SK-N-SH (cell line): ENCODE measurements around the gene PLD3. TPM values are rescaled to one million over a fixed set of nuclear protein-coding genes. Genes with fewer than 3 reads are reported as not detected.

Experiments
- CTCF ChIA-PET: fragments of 300-600, 350-600 bp; formaldehyde crosslinking; extraction: SDS; loops from one replicate; lab custom pipeline; 2021; lab: Yijun Ruan, JAX
- POLR2A ChIA-PET: fragments of 350-600 bp; sonication (Branson Sonifier 250); formaldehyde crosslinking; extraction: SDS; loops from one replicate; lab custom pipeline; 2020; ENCODE audit warnings: antibody characterized with exemption, inconsistent platforms; lab: Yijun Ruan, JAX
- DNase-seq: peaks from one replicate; pipeline ENCODE4 v3.0.0; 2012
- H2AFZ ChIP-seq: fragments of 200-600 bp; sonication (generic); 2 replicates; pipeline ENCODE4 v1.8.1; 2016; ENCODE audit warnings: antibody characterized with exemption, mild to moderate bottlenecking, low read depth
- H3F3A ChIP-seq: fragments of 200-600 bp; sonication (generic); replicated peaks from 2 replicates; pipeline ENCODE3; 2016; ENCODE audit warnings: antibody characterized with exemption, mild to moderate bottlenecking; ENCODE audit not compliant: insufficient read depth
- H3K27ac ChIP-seq, 2 experiments: fragments of 200-500 bp in 1 of 2; fragments of 200-600 bp in 1 of 2; sonication (Bioruptor generic) in 1 of 2; sonication (generic), shearing (Covaris generic) in 1 of 2; 2 replicates each; pipeline versions ENCODE4 v1.5.1 to v1.6.1; 2014 to 2016; ENCODE audit warnings: low read depth in 2 of 2, inconsistent platforms in 1 of 2, low read length in 1 of 2, mild to moderate bottlenecking in 1 of 2, mixed read lengths in 1 of 2
- H3K27me3 ChIP-seq: fragments of 200-600 bp; sonication (generic), shearing (Covaris generic); 2 replicates; pipeline ENCODE4 v1.6.1; 2016; ENCODE audit warnings: mixed run types; ENCODE audit not compliant: insufficient read depth
- H3K36me3 ChIP-seq, 2 experiments: fragments of 200-500 bp in 1 of 2; fragments of 200-600 bp in 1 of 2; sonication (Bioruptor generic) in 1 of 2; sonication (generic) in 1 of 2; replicated peaks in 1 of 2; 2 replicates each; pipeline versions ENCODE3 to v1.5.1; 2014 to 2016; ENCODE audit warnings: low read length in 1 of 2, mild to moderate bottlenecking in 1 of 2; ENCODE audit not compliant: insufficient read depth in 2 of 2, control insufficient read depth in 1 of 2
- H3K4me1 ChIP-seq, 2 experiments: fragments of 200-500 bp in 1 of 2; fragments of 200-600 bp in 1 of 2; sonication (Bioruptor generic) in 1 of 2; sonication (generic), shearing (Covaris generic) in 1 of 2; 2 replicates each; pipeline versions ENCODE4 v1.5.1 to v1.6.1; 2014 to 2016; ENCODE audit warnings: low read depth in 1 of 2, low read length in 1 of 2, mixed run types in 1 of 2; ENCODE audit not compliant: insufficient read depth in 2 of 2, control insufficient read depth in 1 of 2
- H3K4me2 ChIP-seq: fragments of 200-600 bp; sonication (generic), shearing (Covaris generic); 2 replicates; pipeline ENCODE4 v1.6.1; 2017; ENCODE audit warnings: mixed run types
- H3K4me3 ChIP-seq, 2 experiments: fragments of 200-500 bp in 1 of 2; fragments of 200-600 bp in 1 of 2; sonication (Bioruptor generic) in 1 of 2; sonication (generic), shearing (Covaris generic) in 1 of 2; 2 replicates each; pipeline versions ENCODE4 v1.5.1 to v1.8.1; 2014 to 2016; ENCODE audit warnings: low read depth in 2 of 2, inconsistent platforms in 1 of 2, low read length in 1 of 2, mild to moderate bottlenecking in 1 of 2, mixed read lengths in 1 of 2, moderate library complexity in 1 of 2
- H3K79me2 ChIP-seq: fragments of 200-600 bp; sonication (generic); 2 replicates; pipeline ENCODE4 v1.8.1; 2017; ENCODE audit warnings: mild to moderate bottlenecking; ENCODE audit not compliant: insufficient read depth
- H3K9ac ChIP-seq: fragments of 200-600 bp; sonication (generic); 2 replicates; pipeline ENCODE4 v1.6.1; 2017; ENCODE audit warnings: mixed run types
- H3K9me2 ChIP-seq: fragments of 200-600 bp; sonication (generic); 2 replicates; pipeline ENCODE4 v1.6.1; 2017; ENCODE audit warnings: mixed run types
- H3K9me3 ChIP-seq: fragments of 200-600 bp; sonication (generic); 2 replicates; pipeline ENCODE4 v1.6.1; 2017; ENCODE audit warnings: mixed run types, mild to moderate bottlenecking, moderate library complexity
- H4K20me1 ChIP-seq: fragments of 200-600 bp; sonication (generic); 2 replicates; pipeline ENCODE4 v1.6.1; 2017; ENCODE audit warnings: mild to moderate bottlenecking, mixed run types; ENCODE audit not compliant: insufficient read depth
- EP300 ChIP-seq, 2 experiments: IDR thresholded peaks; 2 replicates each; pipeline versions ENCODE4 v1.4.0 to v1.6.1; 2012; ENCODE audit warnings: borderline replicate concordance in 1 of 2, low read depth in 1 of 2, low read length in 1 of 2
- EZH2phosphoT487 ChIP-seq: fragments of 200-600 bp; sonication (generic); IDR thresholded peaks from 2 replicates; pipeline ENCODE4 v1.6.1; 2017; ENCODE audit warnings: low read depth, mixed run types, mild to moderate bottlenecking, antibody characterized with exemption, moderate library complexity, borderline replicate concordance
- FOSL2 ChIP-seq: IDR thresholded peaks from 2 replicates; pipeline ENCODE4 v1.4.0; 2012; ENCODE audit warnings: low read depth, mild to moderate bottlenecking, moderate library complexity, borderline replicate concordance
- FOXM1 ChIP-seq: IDR thresholded peaks from 2 replicates; pipeline ENCODE4 v1.4.0; 2012; ENCODE audit warnings: low read depth, mild to moderate bottlenecking
- GATA2 ChIP-seq: sonication (generic); formaldehyde crosslinking; IDR thresholded peaks from 2 replicates; pipeline ENCODE4 v1.5.0; 2020; ENCODE audit warnings: mild to moderate bottlenecking, missing genetic modification reagents
- JUND ChIP-seq: IDR thresholded peaks from 2 replicates; pipeline ENCODE4 v1.4.0; 2012
- MEF2A ChIP-seq: IDR thresholded peaks from 2 replicates; pipeline ENCODE4 v1.4.0; 2012; ENCODE audit warnings: low read depth, borderline replicate concordance
- NRF1 ChIP-seq: IDR thresholded peaks from 2 replicates; pipeline ENCODE4 v1.6.1; 2012; ENCODE audit warnings: low read depth, mild to moderate bottlenecking, low read length
- POLR2AphosphoS5 ChIP-seq: IDR thresholded peaks from 2 replicates; pipeline ENCODE4 v1.6.1; 2012; ENCODE audit warnings: low read depth, low read length
- REST ChIP-seq: IDR thresholded peaks from 2 replicates; pipeline ENCODE4 v1.6.1; 2012; ENCODE audit warnings: mild to moderate bottlenecking, low read depth, low read length, moderate library complexity
- RFX5 ChIP-seq: IDR thresholded peaks from 2 replicates; pipeline ENCODE4 v1.6.1; 2012; ENCODE audit warnings: mild to moderate bottlenecking, improper control_type of control experiment, low read length
- SMC3 ChIP-seq: IDR thresholded peaks from 2 replicates; pipeline ENCODE4 v1.6.1; 2012; ENCODE audit warnings: low read depth, low read length, improper control_type of control experiment
- TCF12 ChIP-seq: IDR thresholded peaks from 2 replicates; pipeline ENCODE4 v1.4.0; 2012
- TEAD4 ChIP-seq: IDR thresholded peaks from 2 replicates; pipeline ENCODE4 v1.4.0; 2012; ENCODE audit warnings: mild to moderate bottlenecking, borderline replicate concordance; ENCODE audit not compliant: insufficient read depth
- YY1 ChIP-seq: IDR thresholded peaks from 2 replicates; pipeline ENCODE4 v1.4.0; 2012; ENCODE audit warnings: low read depth, mild to moderate bottlenecking
- WGBS: methylation state at CpG from one replicate; pipeline ENCODE4 v1.1.6; 2017; ENCODE audit warnings: low lambda C conversion rate; 5-methylcytosine and 5-hydroxymethylcytosine counted together
- polyA plus RNA-seq, 3 experiments: library from polyadenylated mRNA; depleted of rRNA; stranded (reverse); fragments of >200 nt; gene quantifications; 2 replicates each; pipeline ENCODE4 v1.2.3, GENCODE V29; 2012

PLD3 gene
- polyA plus RNA-seq, 1 of the 3 experiments (the other 2 are of a cell fraction): 511 TPM

- no peaks in the 10 kb centered on the region for H3K9me3 ChIP-seq
- WGBS: 64% methylated on average over 5 of the region's 5 CpGs
- no peak overlapping the region for H3K4me2 ChIP-seq
- ChIA-PET POLR2A (no interaction called here), CTCF (interaction anchor here (0.5 to 2.6 kb wide), 4 partner anchors 24 to 144 kb away, joined by 3 to 16 read pairs (median 4); no protein-coding TSS in a partner anchor)
- H3K9ac ChIP-seq: no peak overlapping the region
- peaks cover 27% of the 10 kb centered on the region for H3K79me2 ChIP-seq
- H3F3A ChIP-seq: peaks cover 23% of the 10 kb centered on the region
- H2AFZ ChIP-seq: no peak overlapping the region
- no peak for DNase-seq
- H4K20me1 ChIP-seq: no peaks in the 10 kb centered on the region
- H3K4me1 ChIP-seq: peaks cover 6 to 11% of the 10 kb centered on the region in 2 experiments; a peak in 3 of 4 replicates
- TF ChIP-seq YY1 (no peak), GATA2 (CRISPR knock-in tag) (no peak), SMC3 (no peak), NRF1 (no peak), TCF12 (no peak), JUND (no peak), REST (no peak), FOXM1 (no peak), FOSL2 (no peak), TEAD4 (no peak), EP300 (IDR thresholded peaks at IDR 0.05; ENCODE audit: borderline replicate concordance in 1 of 2, low read depth in 1 of 2, low read length in 1 of 2) (no peak)
- H3K27ac ChIP-seq: no peak overlapping the region
- H3K36me3 ChIP-seq: peaks cover 7 to 15% of the 10 kb centered on the region in 2 experiments
- H3K9me2 ChIP-seq: no peaks in the 10 kb centered on the region
- H3K27me3 ChIP-seq: no peaks in the 10 kb centered on the region
- no peak overlapping the region for H3K4me3 ChIP-seq
Measured at GRCh38 chr19:40419066-40419612, 70.6 kb downstream of the PLD3 start.

- Histone ChIP-seq H3K4me3 (no peak overlapping the region), H4K20me1 (no peaks in the 10 kb centered on the region), H3K27me3 (no peaks in the 10 kb centered on the region), H3K36me3 (peaks cover 7 to 15% of the 10 kb centered on the region in 2 experiments), H3K4me2 (no peak overlapping the region), H2AFZ (no peak overlapping the region), H3K9me3 (no peaks in the 10 kb centered on the region), H3K79me2 (peaks cover 34% of the 10 kb centered on the region), H3K9me2 (no peaks in the 10 kb centered on the region), H3F3A (peaks cover 28% of the 10 kb centered on the region), H3K4me1 (peaks cover 6 to 15% of the 10 kb centered on the region in 2 experiments; a peak in 3 of 4 replicates), H3K9ac (no peak overlapping the region), H3K27ac (no peak overlapping the region)
- TF ChIP-seq EZH2phosphoT487 (no peak), NRF1 (no peak), RFX5 (no peak), POLR2AphosphoS5 (no peak), MEF2A (no peak)
- CTCF ChIA-PET: interaction anchor here (0.5 to 2.6 kb wide), 16 partner anchors 9 to 280 kb away, joined by 3 to 27 read pairs (median 5); partner anchors contain the start of genes C19orf47 and PLD3
- WGBS: 82% methylated on average over 5 of the region's 5 CpGs
- POLR2A ChIA-PET: interaction anchor here (1.9 kb wide), 1 partner anchor 23 kb away, joined by 17 read pairs; the partner anchor contains the start of gene SERTAD3
- no peak for DNase-seq
Measured at GRCh38 chr19:40419780-40420179, 71.3 kb downstream of the PLD3 start.
